ENCODE measurements around the gene BTBD6.

The BTBD6 gene

DNA sequence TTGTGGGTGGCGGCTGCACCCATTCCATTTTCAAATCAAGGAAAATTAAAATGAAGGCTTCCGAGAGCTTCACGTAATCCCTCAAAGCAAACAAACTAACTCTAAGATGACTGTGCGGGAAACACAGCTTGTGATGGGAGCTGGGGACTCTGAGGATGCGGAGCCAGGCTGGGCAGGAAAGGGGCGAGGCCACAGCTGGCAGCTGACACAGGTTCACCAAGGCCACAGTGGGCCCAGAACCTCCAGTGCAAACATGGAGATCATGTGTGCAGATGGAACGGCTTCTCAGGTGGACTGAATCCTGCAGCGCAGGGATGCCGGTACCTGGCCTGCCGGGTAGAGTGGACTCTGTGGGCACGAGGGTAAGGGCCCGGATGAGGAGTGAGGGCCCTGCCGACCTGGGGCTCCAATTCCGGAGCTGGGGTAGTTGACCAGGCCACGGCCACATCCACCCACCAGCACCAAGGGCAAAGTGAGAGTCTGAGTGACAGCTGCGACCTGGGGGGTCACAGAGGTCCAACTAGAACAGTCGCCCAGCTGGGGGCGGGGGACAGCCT lies 19.2 kb upstream of the BTBD6 start:
- no peak for DNase-seq (ENCODE audit: low spot score)

DNA sequence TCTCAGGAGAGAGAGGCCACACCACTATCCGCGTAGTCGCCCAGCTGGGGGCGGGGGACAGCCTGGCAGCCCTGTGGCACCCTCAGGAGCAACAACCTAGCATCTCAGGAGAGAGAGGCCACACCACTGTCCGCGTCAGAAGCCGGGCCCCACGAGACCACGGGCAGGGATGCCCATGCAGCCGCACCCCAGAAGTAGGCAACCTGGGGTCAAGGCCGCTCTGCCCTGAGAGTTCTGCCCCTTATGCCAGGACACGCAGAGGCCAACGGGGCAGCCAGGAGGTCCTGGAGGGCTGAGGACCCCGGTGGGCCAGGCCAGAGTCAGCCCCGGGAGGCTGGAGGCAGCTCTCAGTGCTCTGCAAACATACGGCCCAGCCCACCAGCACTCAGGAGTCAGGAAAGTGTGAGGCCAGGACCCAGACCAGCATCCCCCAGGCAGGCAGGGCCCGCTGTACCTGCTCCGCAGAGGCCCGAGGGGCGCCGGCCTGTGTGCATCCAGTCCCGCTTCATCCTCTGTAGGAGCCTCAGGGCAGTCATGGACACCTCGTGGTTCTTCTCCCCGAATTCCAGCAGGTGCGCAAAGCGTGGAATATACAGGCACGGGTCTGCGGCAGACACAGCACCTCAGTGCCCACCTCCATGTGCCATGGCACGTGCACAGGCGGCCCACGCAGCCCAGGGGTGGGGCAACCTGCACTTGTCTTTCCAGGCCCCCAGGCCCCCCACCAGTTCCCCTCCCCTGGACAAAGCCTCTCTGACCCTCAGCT lies 7.3 kb upstream of the BTBD6 start:
- no peak for DNase-seq (ENCODE audit: low spot score)

DNA sequence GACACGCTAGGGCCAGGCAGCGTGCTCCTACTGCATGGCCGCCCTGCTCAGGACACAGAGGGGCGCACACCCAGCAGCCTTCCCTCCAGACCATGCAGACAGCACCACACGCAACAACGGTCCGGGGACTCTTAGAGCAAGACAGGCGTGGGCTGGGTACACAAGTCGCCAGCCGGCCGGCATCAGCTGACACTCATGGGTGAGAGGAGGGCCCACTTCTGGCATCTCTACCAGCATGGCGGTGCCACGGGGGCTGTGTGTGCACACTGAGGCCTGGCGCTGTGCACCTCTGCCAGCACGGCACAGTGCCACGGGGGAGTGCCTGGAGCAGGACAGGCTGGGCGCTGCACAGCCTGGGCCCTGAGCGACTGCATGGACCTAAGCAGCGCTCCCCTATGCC lies 6.7 kb upstream of the BTBD6 start:
- no peak for DNase-seq (ENCODE audit: low spot score)

DNA sequence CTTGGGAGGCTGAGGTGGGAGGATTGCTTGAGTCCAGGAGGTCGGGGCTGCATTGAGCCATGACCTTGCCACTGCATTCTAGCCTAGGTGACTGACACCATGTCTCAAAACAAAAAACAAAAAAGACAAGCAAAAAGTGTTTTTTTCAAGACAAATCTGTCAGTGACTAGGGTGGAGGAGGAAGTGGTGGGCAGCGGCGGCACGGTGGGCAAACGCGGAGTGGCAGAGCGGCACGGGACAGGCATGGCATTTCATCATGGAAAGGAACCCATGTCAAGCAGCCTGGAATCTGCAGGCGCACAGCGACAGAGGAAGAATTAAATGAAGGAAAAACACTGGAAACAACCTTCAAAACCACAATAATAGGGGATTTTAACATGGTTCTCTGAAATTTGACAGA lies 4.0 kb upstream of the BTBD6 start:
- no peak for DNase-seq (ENCODE audit: low spot score)

- DNase-seq (ENCODE audit: low spot score), result no peak
Observed at GRCh38 chr14:105247026-105247425, 1.3 kb upstream of the BTBD6 start.

GRCh38 chr14:105247715-105248367 lies 492 bp upstream of the BTBD6 start:
- no peak for DNase-seq (ENCODE audit: low spot score)

GRCh38 chr14:105249182-105250007 lies 1.1 kb downstream of the BTBD6 start:
- DNase-seq (ENCODE audit: low spot score), result no peak

GRCh38 chr14:105250008-105250366 lies 1.7 kb downstream of the BTBD6 start:
- DNase-seq (ENCODE audit: low spot score), result no peak

GRCh38 chr14:105250986-105251385 lies 2.7 kb downstream of the BTBD6 start:
- DNase-seq (ENCODE audit: low spot score), result no peak

GRCh38 chr14:105251920-105252319 lies 3.6 kb downstream of the BTBD6 start:
- DNase-seq (ENCODE audit: low spot score), result no peak

- DNase-seq (ENCODE audit: low spot score), result no peak
Observed at GRCh38 chr14:105252552-105253328, 4.4 kb downstream of the BTBD6 start.

- DNase-seq (ENCODE audit: low spot score), result no peak
Observed at GRCh38 chr14:105253329-105253682, 5.0 kb downstream of the BTBD6 start.

GRCh38 chr14:105255021-105255507 lies 6.7 kb downstream of the BTBD6 start:
- no peak for DNase-seq (ENCODE audit: low spot score)

DNA sequence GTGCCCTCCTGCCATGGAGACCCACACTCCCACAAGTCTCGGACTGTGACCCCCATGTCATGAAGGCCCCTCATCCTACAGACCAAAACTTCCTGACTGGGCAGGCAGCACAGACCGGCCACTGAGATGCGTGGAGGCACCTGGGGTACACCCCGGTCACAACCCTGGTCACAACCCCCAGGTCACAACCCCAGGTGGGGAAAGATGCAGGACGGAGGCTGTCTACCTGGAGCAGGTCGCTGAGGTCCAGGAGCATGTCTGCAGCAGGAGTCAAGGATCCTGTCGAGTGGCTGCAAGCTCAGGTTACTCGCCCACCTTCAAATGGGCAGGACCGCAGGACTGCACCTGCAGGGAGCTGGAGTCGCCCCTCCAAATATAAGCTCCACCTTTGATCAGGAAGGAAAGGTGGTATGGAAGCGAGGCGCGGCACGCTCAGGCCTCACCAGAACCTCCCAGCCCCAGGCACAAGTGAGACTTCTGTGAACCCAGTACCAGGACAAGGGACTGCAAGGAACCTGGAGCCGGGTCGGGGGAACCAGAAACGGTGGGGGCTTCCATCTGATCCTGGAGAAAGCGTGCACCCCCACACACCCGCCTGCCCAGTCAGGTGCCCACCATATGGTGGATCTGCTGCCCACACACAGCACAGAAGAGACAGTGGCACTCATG lies 8.1 kb downstream of the BTBD6 start:
- DNase-seq (ENCODE audit: low spot score), result no peak

DNA sequence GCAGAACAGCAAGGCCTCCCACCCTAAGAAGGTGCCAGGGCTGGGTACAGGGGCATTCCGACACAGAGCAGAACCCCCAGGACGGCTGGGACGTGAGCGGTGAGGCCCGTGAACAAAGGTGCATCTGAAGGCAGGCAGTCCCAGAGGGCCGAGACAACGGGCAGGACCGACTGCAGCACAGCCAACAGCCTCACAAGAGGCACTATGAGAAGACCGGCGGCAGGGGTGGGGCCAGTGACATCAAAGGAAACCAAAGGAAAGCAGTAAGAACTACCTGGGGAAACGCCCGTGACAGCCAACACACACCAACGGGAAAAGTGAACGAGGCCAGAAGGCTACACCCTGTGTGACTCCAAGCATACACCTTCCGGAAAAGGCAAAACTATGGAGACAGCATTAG lies 9.1 kb downstream of the BTBD6 start:
- no peak for DNase-seq (ENCODE audit: low spot score)

DNA sequence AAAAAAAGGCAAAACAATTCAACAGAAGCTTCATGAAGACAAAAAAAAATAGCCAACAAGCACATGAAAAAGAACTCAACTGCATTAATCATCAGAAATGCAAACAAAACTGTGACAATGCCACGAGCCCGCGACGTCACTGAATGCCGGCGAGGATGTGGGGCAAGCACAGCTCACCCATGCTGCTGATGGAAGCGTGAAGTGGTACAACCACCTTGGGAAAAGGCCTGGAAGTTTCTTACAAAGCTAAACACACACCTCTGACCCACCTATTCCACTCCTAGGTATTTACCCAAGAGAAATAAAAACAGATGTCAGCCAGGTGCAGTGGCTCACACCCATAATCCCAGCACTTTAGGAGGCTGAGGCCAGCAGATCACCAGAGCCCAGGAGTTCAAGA lies 10.5 kb downstream of the BTBD6 start:
- no peak for DNase-seq (ENCODE audit: low spot score)

DNA sequence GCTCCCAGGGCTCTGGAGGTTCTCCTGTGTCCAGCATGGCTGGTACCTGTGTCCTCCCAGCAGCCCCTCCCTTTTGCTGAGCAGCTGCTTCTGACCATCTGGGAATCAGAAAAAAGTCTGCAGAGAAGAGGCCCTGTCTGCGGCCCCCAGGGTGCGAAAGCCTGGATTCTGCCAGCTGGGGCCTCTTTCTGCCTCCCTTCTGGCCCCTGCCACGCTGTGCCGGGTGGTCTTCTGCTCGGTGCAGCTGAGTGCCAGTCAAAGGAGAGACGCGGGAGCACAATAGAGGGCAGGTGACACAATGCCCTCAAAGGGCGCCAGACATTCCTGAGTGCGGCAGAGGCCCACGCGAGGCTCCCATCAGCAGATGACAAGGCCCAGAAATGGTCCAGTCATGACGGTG lies 12.6 kb downstream of the BTBD6 start:
- no peak for DNase-seq (ENCODE audit: low spot score)

GRCh38 chr14:105261781-105262180 lies 13.4 kb downstream of the BTBD6 start:
- DNase-seq (ENCODE audit: low spot score), result no peak

DNA sequence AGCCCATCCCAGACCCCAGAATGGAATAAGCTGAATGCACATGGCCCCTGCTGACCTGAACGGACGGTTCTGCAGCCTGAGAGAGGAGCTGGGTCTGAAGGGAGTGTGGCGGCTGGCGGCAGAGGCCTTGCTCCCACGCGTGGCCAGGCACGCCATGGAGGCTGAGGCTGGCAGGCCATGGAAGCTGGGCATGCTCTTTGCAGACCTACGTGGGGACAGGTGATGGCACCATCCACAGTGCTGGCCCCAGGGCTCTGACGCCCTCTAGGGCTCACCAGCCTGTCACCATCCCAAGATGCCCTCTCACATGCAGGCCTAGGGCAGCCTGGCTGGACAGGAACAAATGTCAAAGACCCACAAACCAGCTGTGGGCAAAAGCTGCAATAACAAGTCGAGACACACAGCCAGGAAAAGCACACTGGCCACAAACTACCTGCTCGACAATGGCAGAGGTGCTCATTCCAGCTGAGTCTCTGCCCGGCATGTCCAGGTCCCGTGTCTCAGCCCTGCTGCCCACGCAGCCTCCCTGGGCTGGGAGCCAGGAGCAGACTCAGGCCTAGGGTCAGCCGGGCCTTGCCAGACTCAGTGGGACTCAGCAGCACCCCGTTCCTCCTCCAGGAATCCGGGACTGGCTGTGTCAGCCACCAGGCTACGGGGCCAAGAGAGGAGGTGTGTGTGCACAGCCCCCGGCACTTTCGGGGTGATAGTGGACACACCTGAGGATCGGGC lies 19.7 kb downstream of the BTBD6 start:
- DNase-seq (ENCODE audit: low spot score), result no peak

- no peak for DNase-seq (ENCODE audit: low spot score)
Observed at GRCh38 chr14:105268736-105269354, 20.5 kb downstream of the BTBD6 start.
